ENCODE measurements around the gene C11orf24.
"Not testable (repeated sequence)": the region's sequence is repeated elsewhere in the genome, so short reads cannot be mapped to it uniquely, and the experiment has no call there.

C11orf24 gene

GRCh38 chr11:68269414-68270081 is 2.2 kb downstream of the C11orf24 start:
- DNase-seq, result no peak

GRCh38 chr11:68267881-68268240 is 3.9 kb downstream of the C11orf24 start:
- DNase-seq, result no peak

- DNase-seq, result no peak
Observed at GRCh38 chr11:68266936-68267880, 4.6 kb downstream of the C11orf24 start.

GRCh38 chr11:68266121-68266891 is 5.5 kb downstream of the C11orf24 start:
- DNase-seq, result no peak

GRCh38 chr11:68264741-68265540 is 6.8 kb downstream of the C11orf24 start:
- no peak for DNase-seq

GRCh38 chr11:68264244-68264643 is 7.5 kb downstream of the C11orf24 start:
- DNase-seq, result no peak

- no peak for DNase-seq
Observed at GRCh38 chr11:68263444-68264035, 8.2 kb downstream of the C11orf24 start.

GRCh38 chr11:68262544-68262827 is 9.3 kb downstream of the C11orf24 start:
- no peak for DNase-seq

GRCh38 chr11:68261749-68262543 is 9.8 kb downstream of the C11orf24 start:
- no peak for DNase-seq

GRCh38 chr11:68261006-68261405 is 10.8 kb downstream of the C11orf24 start:
- no peak for DNase-seq

GRCh38 chr11:68260484-68260883 is 11.3 kb downstream of the C11orf24 start:
- DNase-seq, result no peak

GRCh38 chr11:68259122-68259959 is 12.4 kb downstream of the C11orf24 start:
- no peak for DNase-seq

GRCh38 chr11:68258363-68258765 is 13.4 kb downstream of the C11orf24 start:
- DNase-seq, result no peak

- DNase-seq, result peak; percentile 90
Observed at GRCh38 chr11:68257477-68258362, 14.1 kb downstream of the C11orf24 start.

- DNase-seq, result no peak
Observed at GRCh38 chr11:68256331-68256741, 15.4 kb downstream of the C11orf24 start.

- DNase-seq, result no peak
Observed at GRCh38 chr11:68255526-68255925, 16.2 kb downstream of the C11orf24 start.

GRCh38 chr11:68254421-68254820 is 17.4 kb downstream of the C11orf24 start:
- no peak for DNase-seq

GRCh38 chr11:68251765-68252164 is 20.0 kb downstream of the C11orf24 start:
- no peak for DNase-seq

GRCh38 chr11:68244912-68245311 is 26.9 kb downstream of the C11orf24 start:
- not testable (repeated sequence) for DNase-seq
